Stimulated activated CD4-positive, alpha-beta T cell treated with anti-CD3 and anti-CD28 coated beads, Interleukin-1b, Interleukin-23, amount 100 ng/mL, for 48 hours (primary cell): ENCODE measurements around the gene SEPTIN5.
"Not testable (repeated sequence)": the region's sequence is repeated elsewhere in the genome, so short reads cannot be mapped to it uniquely, and the experiment has no call there.

Experiments used
- DNase-seq: peaks from one replicate; pipeline ENCODE4 v3.0.0-alpha.2; 2020

SEPTIN5 gene

GRCh38 chr22:19714312-19715187 is at the start of gene SEPTIN5:
Gene SEPTIN5 (plus strand): TSS chr22:19714503. CDS start chr22:19714589, 86 bp downstream.
- no peak for DNase-seq

DNA sequence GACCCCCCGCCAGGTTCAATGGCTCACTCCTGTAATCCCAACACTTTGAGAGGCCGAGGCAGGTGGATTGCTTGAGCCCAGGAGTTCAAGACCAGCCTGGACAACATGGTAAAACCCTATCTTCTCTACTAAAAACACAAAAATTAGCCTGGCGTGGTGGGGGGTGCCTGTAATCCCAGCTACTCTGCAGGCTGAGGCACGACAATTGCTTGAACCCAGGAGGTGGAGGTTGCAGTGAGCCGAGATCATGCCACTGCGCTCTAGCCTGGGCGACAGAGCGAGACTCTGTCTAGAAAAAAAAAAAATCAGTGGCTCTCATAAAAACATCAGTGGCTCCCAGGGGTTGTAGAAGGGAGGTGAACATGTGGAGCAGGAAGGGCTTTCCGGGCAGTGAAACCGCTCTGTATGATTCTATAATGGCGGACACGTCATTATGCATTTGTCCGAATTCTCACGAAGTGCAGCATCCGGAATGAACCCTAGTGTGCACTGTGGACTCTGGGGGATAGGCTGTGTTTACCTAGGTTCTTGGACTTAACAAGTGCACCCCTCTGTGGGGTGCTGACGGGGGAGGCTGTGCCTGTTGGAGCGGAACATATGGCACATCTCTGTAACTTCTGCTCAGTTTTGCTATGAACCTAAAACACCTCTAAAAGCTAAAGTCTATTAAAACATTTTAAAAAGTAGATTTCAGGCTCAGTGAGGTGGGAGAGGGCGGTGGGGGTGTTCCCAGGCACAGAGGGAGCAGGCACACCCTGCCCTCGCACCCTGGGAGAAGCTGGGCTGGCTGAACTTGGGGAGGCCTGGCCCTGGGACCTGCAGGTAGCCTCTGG is 49.1 kb upstream of the SEPTIN5 start:
- no peak for DNase-seq

GRCh38 chr22:19665784-19666672 is 48.3 kb upstream of the SEPTIN5 start:
- DNase-seq: no peak

- DNase-seq: no peak
Measured at GRCh38 chr22:19666673-19667593, 47.4 kb upstream of the SEPTIN5 start.

- no peak for DNase-seq
Measured at GRCh38 chr22:19667872-19668740, 46.2 kb upstream of the SEPTIN5 start.

GRCh38 chr22:19668748-19669147 is 45.6 kb upstream of the SEPTIN5 start:
- no peak for DNase-seq

DNA sequence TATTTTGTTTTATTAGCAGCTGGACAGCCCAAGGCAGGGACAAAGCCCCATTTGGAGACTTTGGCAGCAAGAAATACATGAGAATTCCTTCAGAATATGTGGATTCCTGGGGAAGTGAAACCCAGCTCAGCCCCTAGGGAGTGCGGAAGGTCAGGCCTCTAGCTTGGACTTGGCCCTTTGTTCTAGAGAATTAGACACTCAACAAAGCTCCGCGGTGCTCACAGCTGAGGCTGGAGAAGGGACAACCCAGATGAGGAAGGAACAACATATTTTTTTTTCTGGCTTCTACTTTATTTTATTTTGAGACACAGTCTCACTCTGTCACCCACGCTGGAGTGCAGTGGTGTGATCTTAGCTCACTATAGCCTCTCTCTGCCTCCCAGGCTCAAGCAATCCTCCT is 44.7 kb upstream of the SEPTIN5 start:
- DNase-seq: no peak

GRCh38 chr22:19671316-19671715 is 43.0 kb upstream of the SEPTIN5 start:
- no peak for DNase-seq

GRCh38 chr22:19672054-19672776 is 42.1 kb upstream of the SEPTIN5 start:
- DNase-seq: no peak

GRCh38 chr22:19673660-19674059 is 40.6 kb upstream of the SEPTIN5 start:
- no peak for DNase-seq

DNA sequence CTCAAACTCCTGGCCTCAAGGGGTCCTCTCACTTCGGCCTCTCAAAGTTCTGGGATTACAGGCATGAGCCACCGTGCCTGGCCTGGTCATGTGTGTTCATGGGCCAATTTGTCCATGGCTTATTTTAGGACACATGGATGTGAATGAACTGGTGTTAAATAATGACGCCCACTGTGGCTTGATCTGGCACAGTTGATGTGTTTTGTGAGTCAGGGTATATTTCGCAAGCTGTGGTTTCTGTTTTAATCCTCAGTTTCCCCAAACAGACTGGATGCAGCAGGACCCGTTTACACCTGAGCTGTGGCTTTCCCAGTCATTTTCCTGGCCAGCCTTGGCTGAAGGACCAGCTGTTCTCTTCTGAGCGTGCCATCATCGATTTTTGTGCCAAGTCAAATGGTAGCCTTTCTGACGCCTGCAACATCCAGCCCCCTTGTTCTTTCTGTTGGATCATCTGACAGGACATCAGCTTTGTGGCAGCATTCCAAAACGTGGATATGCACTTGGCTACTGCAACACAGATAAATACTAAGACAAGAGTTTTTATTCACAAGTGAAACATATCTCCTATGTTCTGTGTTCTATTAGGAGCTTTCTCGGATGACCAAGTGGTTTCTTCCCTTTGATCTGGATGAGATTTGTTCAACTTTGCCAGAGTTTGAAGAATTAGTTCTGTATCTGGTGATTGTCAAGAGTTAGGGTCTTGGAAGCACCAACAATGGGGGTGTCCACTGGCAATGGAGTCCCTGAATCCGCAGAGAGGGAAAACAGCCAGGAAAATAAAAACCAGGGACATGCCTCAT is 40.0 kb upstream of the SEPTIN5 start:
- no peak for DNase-seq

GRCh38 chr22:19674929-19675253 is 39.4 kb upstream of the SEPTIN5 start:
- DNase-seq: no peak

DNA sequence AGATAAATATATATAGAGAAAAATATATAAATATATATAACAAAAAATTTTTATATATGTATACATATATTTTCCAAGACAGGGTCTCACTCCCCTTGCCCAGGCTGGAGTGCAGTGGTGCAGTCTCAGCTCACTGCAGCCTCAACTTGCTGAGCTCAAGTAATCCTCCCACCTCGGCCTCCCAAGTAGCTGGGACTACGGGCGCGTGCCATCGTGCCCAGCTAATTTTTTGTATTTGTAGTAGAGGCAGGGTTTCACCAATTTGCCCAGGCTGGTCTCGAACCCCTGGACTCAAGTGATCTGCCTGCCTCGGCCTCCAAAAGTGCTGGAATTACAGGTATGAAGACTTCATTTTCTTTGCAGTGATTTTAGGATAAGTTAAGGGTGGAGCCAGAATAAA is 38.9 kb upstream of the SEPTIN5 start:
- DNase-seq: no peak

GRCh38 chr22:19676437-19676836 is 37.9 kb upstream of the SEPTIN5 start:
- DNase-seq: not testable (repeated sequence)

- no peak for DNase-seq
Measured at GRCh38 chr22:19678949-19679521, 35.3 kb upstream of the SEPTIN5 start.

GRCh38 chr22:19679522-19680101 is 34.7 kb upstream of the SEPTIN5 start:
- peak; percentile 14 for DNase-seq

GRCh38 chr22:19680287-19680881 is 33.9 kb upstream of the SEPTIN5 start:
- DNase-seq: no peak
